Measurements from ENCODE around the gene ROPN1. TPM values are rescaled to one million over a fixed set of nuclear protein-coding genes. Genes with fewer than 3 reads are reported as not detected.

The ROPN1 gene
- total and polyA plus RNA-seq, 2 experiments from 2014 or later, result 0.11 TPM; not detected in 1

- TF ChIP-seq, protein P1, sequence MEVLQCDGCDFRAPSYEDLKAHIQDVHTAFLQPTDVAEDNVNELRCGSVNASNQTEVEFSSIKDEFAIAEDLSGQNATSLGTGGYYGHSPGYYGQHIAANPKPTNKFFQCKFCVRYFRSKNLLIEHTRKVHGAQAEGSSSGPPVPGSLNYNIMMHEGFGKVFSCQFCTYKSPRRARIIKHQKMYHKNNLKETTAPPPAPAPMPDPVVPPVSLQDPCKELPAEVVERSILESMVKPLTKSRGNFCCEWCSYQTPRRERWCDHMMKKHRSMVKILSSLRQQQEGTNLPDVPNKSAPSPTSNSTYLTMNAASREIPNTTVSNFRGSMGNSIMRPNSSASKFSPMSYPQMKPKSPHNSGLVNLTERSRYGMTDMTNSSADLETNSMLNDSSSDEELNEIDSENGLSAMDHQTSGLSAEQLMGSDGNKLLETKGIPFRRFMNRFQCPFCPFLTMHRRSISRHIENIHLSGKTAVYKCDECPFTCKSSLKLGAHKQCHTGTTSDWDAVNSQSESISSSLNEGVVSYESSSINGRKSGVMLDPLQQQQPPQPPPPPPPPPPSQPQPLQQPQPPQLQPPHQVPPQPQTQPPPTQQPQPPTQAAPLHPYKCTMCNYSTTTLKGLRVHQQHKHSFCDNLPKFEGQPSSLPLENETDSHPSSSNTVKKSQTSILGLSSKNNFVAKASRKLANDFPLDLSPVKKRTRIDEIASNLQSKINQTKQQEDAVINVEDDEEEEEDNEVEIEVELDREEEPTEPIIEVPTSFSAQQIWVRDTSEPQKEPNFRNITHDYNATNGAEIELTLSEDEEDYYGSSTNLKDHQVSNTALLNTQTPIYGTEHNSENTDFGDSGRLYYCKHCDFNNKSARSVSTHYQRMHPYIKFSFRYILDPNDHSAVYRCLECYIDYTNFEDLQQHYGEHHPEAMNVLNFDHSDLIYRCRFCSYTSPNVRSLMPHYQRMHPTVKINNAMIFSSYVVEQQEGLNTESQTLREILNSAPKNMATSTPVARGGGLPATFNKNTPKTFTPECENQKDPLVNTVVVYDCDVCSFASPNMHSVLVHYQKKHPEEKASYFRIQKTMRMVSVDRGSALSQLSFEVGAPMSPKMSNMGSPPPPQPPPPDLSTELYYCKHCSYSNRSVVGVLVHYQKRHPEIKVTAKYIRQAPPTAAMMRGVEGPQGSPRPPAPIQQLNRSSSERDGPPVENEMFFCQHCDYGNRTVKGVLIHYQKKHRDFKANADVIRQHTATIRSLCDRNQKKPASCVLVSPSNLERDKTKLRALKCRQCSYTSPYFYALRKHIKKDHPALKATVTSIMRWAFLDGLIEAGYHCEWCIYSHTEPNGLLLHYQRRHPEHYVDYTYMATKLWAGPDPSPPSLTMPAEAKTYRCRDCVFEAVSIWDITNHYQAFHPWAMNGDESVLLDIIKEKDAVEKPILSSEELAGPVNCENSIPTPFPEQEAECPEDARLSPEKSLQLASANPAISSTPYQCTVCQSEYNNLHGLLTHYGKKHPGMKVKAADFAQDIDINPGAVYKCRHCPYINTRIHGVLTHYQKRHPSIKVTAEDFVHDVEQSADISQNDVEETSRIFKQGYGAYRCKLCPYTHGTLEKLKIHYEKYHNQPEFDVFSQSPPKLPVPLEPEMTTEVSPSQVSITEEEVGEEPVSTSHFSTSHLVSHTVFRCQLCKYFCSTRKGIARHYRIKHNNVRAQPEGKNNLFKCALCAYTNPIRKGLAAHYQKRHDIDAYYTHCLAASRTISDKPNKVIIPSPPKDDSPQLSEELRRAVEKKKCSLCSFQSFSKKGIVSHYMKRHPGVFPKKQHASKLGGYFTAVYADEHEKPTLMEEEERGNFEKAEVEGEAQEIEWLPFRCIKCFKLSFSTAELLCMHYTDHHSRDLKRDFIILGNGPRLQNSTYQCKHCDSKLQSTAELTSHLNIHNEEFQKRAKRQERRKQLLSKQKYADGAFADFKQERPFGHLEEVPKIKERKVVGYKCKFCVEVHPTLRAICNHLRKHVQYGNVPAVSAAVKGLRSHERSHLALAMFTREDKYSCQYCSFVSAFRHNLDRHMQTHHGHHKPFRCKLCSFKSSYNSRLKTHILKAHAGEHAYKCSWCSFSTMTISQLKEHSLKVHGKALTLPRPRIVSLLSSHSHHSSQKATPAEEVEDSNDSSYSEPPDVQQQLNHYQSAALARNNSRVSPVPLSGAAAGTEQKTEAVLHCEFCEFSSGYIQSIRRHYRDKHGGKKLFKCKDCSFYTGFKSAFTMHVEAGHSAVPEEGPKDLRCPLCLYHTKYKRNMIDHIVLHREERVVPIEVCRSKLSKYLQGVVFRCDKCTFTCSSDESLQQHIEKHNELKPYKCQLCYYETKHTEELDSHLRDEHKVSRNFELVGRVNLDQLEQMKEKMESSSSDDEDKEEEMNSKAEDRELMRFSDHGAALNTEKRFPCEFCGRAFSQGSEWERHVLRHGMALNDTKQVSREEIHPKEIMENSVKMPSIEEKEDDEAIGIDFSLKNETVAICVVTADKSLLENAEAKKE (CRISPR knock-in tag; IDR thresholded peaks at IDR 0.05), result no peak
- TF ChIP-seq JUNB (IDR thresholded peaks at IDR 0.05; ENCODE audit: unreplicated experiment), result no peak
Measured at GRCh38 chr3:123939706-123940105, 52.2 kb downstream of the ROPN1 start (continued).

- Histone ChIP-seq H3K4me2 (no peak overlapping the region), H3K27ac (ENCODE audit: low read depth) (no peak overlapping the region), H4K20me1 (replicated peaks; ENCODE audit: insufficient read depth) (no peaks in the 10 kb centered on the region), H3K4me1 (ENCODE audit: insufficient read depth) (no peaks in the 10 kb centered on the region), H3K79me2 (replicated peaks; ENCODE audit: insufficient read depth) (no peaks in the 10 kb centered on the region), H2AFZ (no peak overlapping the region), H3F3A (replicated peaks; ENCODE audit: low read depth) (no peaks in the 10 kb centered on the region), H3K36me3 (ENCODE audit: insufficient read depth) (peaks cover 9% of the 10 kb centered on the region), H3K9me2 (ENCODE audit: insufficient read depth) (no peaks in the 10 kb centered on the region), H3K27me3 (ENCODE audit: insufficient read depth) (no peaks in the 10 kb centered on the region), H3K4me3 (no peak overlapping the region)
- Mint-ChIP-seq H3K27ac (no peak overlapping the region), H3K4me3 (no peak overlapping the region), H3K4me1 (no peaks in the 10 kb centered on the region), H3K36me3 (ENCODE audit: low read depth) (peaks cover 46% of the 10 kb centered on the region), H3K27me3 (ENCODE audit: insufficient read depth, low read depth, poor library complexity) (peaks cover 2% of the 10 kb centered on the region), H3K9me3 (no peaks in the 10 kb centered on the region)
- ATAC-seq (no peak), DNase-seq (ENCODE audit: low spot score) (no peak)
- TF ChIP-seq ZNF331 (CRISPR knock-in tag; IDR thresholded peaks at IDR 0.05; ENCODE audit: low read depth) (no peak), STAT1 (IDR thresholded peaks at IDR 0.05; ENCODE audit: unreplicated experiment) (no peak), EZH2phosphoT487 (IDR thresholded peaks at IDR 0.05; ENCODE audit: unreplicated experiment) (no peak), NANOG (IDR thresholded peaks at IDR 0.05; ENCODE audit: borderline replicate concordance) (no peak), CREB1 (CRISPR knock-in tag; IDR thresholded peaks at IDR 0.05; ENCODE audit: low read depth) (no peak), CTCF (conservative IDR thresholded peaks at IDR 0.05; ENCODE audit: low read depth in 2 of 2) (no peak), POLR2AphosphoS5 (IDR thresholded peaks at IDR 0.05; ENCODE audit: low read depth) (no peak), ZNF114 (CRISPR knock-in tag; IDR thresholded peaks at IDR 0.05) (no peak), EZH2 (IDR thresholded peaks at IDR 0.05; ENCODE audit: low read depth, unreplicated experiment) (no peak), JUNB (IDR thresholded peaks at IDR 0.05; ENCODE audit: unreplicated experiment) (no peak)
- TF ChIP-seq, protein P2, sequence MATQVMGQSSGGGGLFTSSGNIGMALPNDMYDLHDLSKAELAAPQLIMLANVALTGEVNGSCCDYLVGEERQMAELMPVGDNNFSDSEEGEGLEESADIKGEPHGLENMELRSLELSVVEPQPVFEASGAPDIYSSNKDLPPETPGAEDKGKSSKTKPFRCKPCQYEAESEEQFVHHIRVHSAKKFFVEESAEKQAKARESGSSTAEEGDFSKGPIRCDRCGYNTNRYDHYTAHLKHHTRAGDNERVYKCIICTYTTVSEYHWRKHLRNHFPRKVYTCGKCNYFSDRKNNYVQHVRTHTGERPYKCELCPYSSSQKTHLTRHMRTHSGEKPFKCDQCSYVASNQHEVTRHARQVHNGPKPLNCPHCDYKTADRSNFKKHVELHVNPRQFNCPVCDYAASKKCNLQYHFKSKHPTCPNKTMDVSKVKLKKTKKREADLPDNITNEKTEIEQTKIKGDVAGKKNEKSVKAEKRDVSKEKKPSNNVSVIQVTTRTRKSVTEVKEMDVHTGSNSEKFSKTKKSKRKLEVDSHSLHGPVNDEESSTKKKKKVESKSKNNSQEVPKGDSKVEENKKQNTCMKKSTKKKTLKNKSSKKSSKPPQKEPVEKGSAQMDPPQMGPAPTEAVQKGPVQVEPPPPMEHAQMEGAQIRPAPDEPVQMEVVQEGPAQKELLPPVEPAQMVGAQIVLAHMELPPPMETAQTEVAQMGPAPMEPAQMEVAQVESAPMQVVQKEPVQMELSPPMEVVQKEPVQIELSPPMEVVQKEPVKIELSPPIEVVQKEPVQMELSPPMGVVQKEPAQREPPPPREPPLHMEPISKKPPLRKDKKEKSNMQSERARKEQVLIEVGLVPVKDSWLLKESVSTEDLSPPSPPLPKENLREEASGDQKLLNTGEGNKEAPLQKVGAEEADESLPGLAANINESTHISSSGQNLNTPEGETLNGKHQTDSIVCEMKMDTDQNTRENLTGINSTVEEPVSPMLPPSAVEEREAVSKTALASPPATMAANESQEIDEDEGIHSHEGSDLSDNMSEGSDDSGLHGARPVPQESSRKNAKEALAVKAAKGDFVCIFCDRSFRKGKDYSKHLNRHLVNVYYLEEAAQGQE (IDR thresholded peaks at IDR 0.05; ENCODE audit: unreplicated experiment), result no peak
- TF ChIP-seq, protein P3, sequence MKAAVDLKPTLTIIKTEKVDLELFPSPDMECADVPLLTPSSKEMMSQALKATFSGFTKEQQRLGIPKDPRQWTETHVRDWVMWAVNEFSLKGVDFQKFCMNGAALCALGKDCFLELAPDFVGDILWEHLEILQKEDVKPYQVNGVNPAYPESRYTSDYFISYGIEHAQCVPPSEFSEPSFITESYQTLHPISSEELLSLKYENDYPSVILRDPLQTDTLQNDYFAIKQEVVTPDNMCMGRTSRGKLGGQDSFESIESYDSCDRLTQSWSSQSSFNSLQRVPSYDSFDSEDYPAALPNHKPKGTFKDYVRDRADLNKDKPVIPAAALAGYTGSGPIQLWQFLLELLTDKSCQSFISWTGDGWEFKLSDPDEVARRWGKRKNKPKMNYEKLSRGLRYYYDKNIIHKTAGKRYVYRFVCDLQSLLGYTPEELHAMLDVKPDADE (IDR thresholded peaks at IDR 0.05), result no peak
Measured at GRCh38 chr3:123936400-123936799, 55.5 kb downstream of the ROPN1 start.

All from GM23338 (cell line).